ENCODE data around the gene AXIN1. TPM values are rescaled to one million over a fixed set of nuclear protein-coding genes. Genes with fewer than 3 reads are reported as not detected.

Gene AXIN1
- total and polyA plus RNA-seq, 9 of the 15 experiments (the other 6 are each of a cell fraction or from before 2014, with no cell fraction given): 0.42 to 58.0 (median 25.9) TPM

DNA sequence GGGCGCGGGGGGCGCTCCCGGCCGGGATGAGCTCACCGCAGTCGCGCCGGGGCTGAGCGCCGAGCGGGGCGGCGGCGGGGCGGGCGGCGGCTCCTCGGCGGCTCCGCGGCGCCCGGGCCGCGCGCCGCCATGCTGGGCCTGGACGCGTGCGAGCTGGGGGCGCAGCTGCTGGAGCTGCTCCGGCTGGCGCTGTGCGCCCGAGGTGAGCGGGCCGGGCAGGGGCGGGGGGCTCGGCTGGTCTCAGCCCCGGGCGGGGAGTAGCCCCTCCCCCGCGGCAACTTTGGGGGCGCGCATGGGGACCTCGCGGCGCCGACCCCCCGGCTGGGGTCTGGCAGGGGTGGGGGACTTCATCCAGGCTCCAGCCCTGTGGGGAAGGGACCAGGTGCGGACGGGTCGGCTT, 72.0 kb downstream of the AXIN1 start, which contains the start of gene ARHGDIG:
Gene ARHGDIG (plus strand): TSS at position 40 of the 400 bp plus-strand sequence. CDS start 90 bp downstream, at position 130.
- H3K4me3 ChIP-seq: peak within 1 kb of the TSS; percentile 42
- BruUV-seq (replicated peaks): no TSS peak
- peak within 1 kb of the TSS; percentile 68; the same call in 1 of the 2 replicates for H2AFZ ChIP-seq (ENCODE audit: low read depth, low read length)
- no peak within 1 kb of the TSS for H3K4me2 ChIP-seq (ENCODE audit: insufficient read depth, low read length)
- H3K9me3 ChIP-seq (replicated peaks; ENCODE audit: control insufficient read depth, insufficient read depth, low read depth, low read length): no peaks in the 10 kb centered on the region
- H4K20me1 ChIP-seq (replicated peaks; ENCODE audit: control insufficient read depth, insufficient read depth, low read length): no peaks in the 10 kb centered on the region
- CTCF ChIA-PET (ENCODE audit: low intra/inter-chr PET ratio): no interaction called here
- DNase-seq (ENCODE audit: extremely low read depth in 1 of 4, low spot score in 3 of 4): peak in 3 of 4 experiments; percentile 52 to 77 (median 73)
- intact Hi-C loops (cut with micrococcal nuclease) (no loop called here), in situ Hi-C loops (cut with MboI) (no loop called here)
- H3K27me3 ChIP-seq (ENCODE audit: control insufficient read depth in 2 of 2, insufficient read depth in 2 of 2, low read length in 2 of 2): no peaks in the 10 kb centered on the region
- H3K27ac ChIP-seq (ENCODE audit: extremely low read depth, low read depth, low read length): no peak within 1 kb of the TSS
- POLR2A ChIA-PET: no interaction called here
- H3K4me1 ChIP-seq (replicated peaks in 1 of 2; ENCODE audit: control insufficient read depth in 2 of 2, insufficient read depth in 2 of 2, low read length in 2 of 2): peaks cover 0 to 63% of the 10 kb centered on the region in 2 experiments; a peak in 2 of 5 replicates
- 0% methylated on average over 13 of the region's 54 CpGs for WGBS (ENCODE audit: insufficient coverage, low coverage, missing lambda C conversion rate)
- no peaks in the 10 kb centered on the region for H3K79me2 ChIP-seq (ENCODE audit: control insufficient read depth, insufficient read depth, low read length)
- H3K9me1 ChIP-seq (ENCODE audit: control insufficient read depth, insufficient read depth, low read length): no peaks in the 10 kb centered on the region
- FAIRE-seq: no peak
- H3K36me3 ChIP-seq (ENCODE audit: control insufficient read depth, insufficient read depth, low read length): no peaks in the 10 kb centered on the region
- peak within 1 kb of the TSS; percentile 30 to 88; a peak in 3 of 4 replicates for H3K9ac ChIP-seq (ENCODE audit: insufficient read depth in 1 of 2, low read depth in 2 of 2, low read length in 2 of 2)
- ATAC-seq: peak; percentile 48
- no peak for TF ChIP-seq TOE1 (IDR thresholded peaks at IDR 0.05; ENCODE audit: borderline replicate concordance)
- no peak for TF ChIP-seq TOE1 (CRISPR knock-in tag; IDR thresholded peaks at IDR 0.05; ENCODE audit: borderline replicate concordance, low read depth)
- peak; percentile 11 for TF ChIP-seq PCBP1 (IDR thresholded peaks at IDR 0.05; ENCODE audit: low read depth, low read length, poor library complexity, severe bottlenecking)
- 0 out of 2 replicates have a peak, but pooled peaks have one; percentile 11 for TF ChIP-seq RB1 (IDR thresholded peaks at IDR 0.05; ENCODE audit: low read depth)
- no peak for TF ChIP-seq TCF7 (IDR thresholded peaks at IDR 0.05; ENCODE audit: borderline replicate concordance)
- TF ChIP-seq ZFX (CRISPR knock-in tag; IDR thresholded peaks at IDR 0.05): peak; percentile 45
- TF ChIP-seq, protein P1, sequence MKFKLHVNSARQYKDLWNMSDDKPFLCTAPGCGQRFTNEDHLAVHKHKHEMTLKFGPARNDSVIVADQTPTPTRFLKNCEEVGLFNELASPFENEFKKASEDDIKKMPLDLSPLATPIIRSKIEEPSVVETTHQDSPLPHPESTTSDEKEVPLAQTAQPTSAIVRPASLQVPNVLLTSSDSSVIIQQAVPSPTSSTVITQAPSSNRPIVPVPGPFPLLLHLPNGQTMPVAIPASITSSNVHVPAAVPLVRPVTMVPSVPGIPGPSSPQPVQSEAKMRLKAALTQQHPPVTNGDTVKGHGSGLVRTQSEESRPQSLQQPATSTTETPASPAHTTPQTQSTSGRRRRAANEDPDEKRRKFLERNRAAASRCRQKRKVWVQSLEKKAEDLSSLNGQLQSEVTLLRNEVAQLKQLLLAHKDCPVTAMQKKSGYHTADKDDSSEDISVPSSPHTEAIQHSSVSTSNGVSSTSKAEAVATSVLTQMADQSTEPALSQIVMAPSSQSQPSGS (CRISPR knock-in tag; IDR thresholded peaks at IDR 0.05): no peak
- TF ChIP-seq CBFA2T3 (IDR thresholded peaks at IDR 0.05): no peak
- no peak for TF ChIP-seq ZNF507 (tag; conservative IDR thresholded peaks at IDR 0.05)
- no peak for TF ChIP-seq GABPB2 (CRISPR knock-in tag; conservative IDR thresholded peaks at IDR 0.05)
- TF ChIP-seq RFX5 (IDR thresholded peaks at IDR 0.05; ENCODE audit: low read depth, low read length): no peak
- TF ChIP-seq, protein P2, sequence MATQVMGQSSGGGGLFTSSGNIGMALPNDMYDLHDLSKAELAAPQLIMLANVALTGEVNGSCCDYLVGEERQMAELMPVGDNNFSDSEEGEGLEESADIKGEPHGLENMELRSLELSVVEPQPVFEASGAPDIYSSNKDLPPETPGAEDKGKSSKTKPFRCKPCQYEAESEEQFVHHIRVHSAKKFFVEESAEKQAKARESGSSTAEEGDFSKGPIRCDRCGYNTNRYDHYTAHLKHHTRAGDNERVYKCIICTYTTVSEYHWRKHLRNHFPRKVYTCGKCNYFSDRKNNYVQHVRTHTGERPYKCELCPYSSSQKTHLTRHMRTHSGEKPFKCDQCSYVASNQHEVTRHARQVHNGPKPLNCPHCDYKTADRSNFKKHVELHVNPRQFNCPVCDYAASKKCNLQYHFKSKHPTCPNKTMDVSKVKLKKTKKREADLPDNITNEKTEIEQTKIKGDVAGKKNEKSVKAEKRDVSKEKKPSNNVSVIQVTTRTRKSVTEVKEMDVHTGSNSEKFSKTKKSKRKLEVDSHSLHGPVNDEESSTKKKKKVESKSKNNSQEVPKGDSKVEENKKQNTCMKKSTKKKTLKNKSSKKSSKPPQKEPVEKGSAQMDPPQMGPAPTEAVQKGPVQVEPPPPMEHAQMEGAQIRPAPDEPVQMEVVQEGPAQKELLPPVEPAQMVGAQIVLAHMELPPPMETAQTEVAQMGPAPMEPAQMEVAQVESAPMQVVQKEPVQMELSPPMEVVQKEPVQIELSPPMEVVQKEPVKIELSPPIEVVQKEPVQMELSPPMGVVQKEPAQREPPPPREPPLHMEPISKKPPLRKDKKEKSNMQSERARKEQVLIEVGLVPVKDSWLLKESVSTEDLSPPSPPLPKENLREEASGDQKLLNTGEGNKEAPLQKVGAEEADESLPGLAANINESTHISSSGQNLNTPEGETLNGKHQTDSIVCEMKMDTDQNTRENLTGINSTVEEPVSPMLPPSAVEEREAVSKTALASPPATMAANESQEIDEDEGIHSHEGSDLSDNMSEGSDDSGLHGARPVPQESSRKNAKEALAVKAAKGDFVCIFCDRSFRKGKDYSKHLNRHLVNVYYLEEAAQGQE (IDR thresholded peaks at IDR 0.05; ENCODE audit: borderline replicate concordance): no peak
- TF ChIP-seq, protein P2 (CRISPR knock-in tag; IDR thresholded peaks at IDR 0.05; ENCODE audit: low read depth): no peak
- peak in 1 of 3 experiments; percentile 20 for TF ChIP-seq YY1 (IDR thresholded peaks at IDR 0.05; ENCODE audit: borderline replicate concordance in 1 of 3, control insufficient read depth in 1 of 3, extremely low read depth in 1 of 3, insufficient read depth in 3 of 3, insufficient read length in 1 of 3, insufficient replicate concordance in 2 of 3, low read depth in 1 of 3, low read length in 2 of 3)

Data from K562 (cell line).